ENCODE data around the gene PTGER2. TPM values are rescaled to one million over a fixed set of nuclear protein-coding genes. Genes with fewer than 3 reads are reported as not detected.

Gene PTGER2
- total RNA-seq, 4 donors from 2014 or later: 0.15 to 3.6 (median 2.0) TPM

DNA sequence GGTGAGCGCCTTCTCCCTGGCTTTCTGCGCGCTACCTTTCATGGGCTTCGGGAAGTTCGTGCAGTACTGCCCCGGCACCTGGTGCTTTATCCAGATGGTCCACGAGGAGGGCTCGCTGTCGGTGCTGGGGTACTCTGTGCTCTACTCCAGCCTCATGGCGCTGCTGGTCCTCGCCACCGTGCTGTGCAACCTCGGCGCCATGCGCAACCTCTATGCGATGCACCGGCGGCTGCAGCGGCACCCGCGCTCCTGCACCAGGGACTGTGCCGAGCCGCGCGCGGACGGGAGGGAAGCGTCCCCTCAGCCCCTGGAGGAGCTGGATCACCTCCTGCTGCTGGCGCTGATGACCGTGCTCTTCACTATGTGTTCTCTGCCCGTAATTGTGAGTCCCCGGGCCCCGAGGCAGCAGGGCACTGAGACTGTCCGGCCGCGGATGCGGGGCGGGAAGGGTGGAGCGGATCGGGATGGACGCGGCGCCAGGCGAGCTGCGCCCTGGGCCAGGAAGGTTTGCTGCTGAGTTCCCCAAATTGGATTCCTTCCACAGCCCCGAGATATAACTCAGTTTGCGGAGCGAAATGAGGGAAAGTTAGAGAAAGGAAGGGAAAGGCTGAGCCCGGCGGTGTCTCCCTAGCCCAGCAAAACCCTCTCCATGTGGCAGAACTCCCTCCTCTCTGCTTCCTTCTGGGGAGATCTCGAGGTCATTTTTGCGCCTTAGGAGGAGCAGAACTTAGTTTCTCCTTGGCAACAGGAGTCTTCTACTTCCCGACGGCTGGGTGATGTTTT lies 45.6 kb upstream of the PTGER2 start:
- TF ChIP-seq POLR2A (IDR thresholded peaks at IDR 0.05): no peak
- TF ChIP-seq, protein P1, sequence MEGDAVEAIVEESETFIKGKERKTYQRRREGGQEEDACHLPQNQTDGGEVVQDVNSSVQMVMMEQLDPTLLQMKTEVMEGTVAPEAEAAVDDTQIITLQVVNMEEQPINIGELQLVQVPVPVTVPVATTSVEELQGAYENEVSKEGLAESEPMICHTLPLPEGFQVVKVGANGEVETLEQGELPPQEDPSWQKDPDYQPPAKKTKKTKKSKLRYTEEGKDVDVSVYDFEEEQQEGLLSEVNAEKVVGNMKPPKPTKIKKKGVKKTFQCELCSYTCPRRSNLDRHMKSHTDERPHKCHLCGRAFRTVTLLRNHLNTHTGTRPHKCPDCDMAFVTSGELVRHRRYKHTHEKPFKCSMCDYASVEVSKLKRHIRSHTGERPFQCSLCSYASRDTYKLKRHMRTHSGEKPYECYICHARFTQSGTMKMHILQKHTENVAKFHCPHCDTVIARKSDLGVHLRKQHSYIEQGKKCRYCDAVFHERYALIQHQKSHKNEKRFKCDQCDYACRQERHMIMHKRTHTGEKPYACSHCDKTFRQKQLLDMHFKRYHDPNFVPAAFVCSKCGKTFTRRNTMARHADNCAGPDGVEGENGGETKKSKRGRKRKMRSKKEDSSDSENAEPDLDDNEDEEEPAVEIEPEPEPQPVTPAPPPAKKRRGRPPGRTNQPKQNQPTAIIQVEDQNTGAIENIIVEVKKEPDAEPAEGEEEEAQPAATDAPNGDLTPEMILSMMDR (IDR thresholded peaks at IDR 0.05): no peak
- H3K4me3 ChIP-seq (ENCODE audit: low read depth, poor library complexity, severe bottlenecking): peak overlapping the region; percentile 13
- 1% methylated on average over 24 to 42 of the region's 54 CpGs for WGBS, 2 donors
- intact Hi-C loops (cut with DNase I; ENCODE audit: low total_unique reads): no loop called here
- DNase-seq (ENCODE audit: low spot score in 2 of 2): no peak

DNA sequence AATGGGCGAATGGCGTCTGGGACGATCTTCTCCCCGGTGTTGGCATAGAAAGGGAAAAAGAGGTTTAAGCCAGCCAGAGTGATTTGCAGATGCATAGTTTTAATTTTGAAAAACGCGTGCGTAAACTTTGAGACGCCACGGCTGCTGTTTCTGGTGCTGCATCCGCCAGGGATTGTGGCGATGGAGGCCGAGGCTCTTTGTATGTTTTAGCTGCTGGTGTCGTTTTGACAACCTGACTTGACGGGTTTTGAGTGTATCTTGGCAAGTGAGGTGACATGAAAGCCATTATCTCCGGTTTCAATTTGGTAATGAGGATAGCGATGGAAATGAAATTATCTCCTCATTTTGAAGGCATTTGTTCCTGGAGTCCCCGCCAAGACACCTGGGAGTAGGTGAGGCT lies 45.0 kb upstream of the PTGER2 start:
- TF ChIP-seq POLR2A (IDR thresholded peaks at IDR 0.05): no peak
- TF ChIP-seq, protein P1 (IDR thresholded peaks at IDR 0.05): no peak
- 30 to 56% methylated on average over 17 of the region's 17 CpGs for WGBS, 2 donors
- intact Hi-C loops (cut with DNase I; ENCODE audit: low total_unique reads): no loop called here
- H3K4me3 ChIP-seq (ENCODE audit: low read depth, poor library complexity, severe bottlenecking): no peak overlapping the region
- DNase-seq (ENCODE audit: low spot score in 2 of 2): no peak

DNA sequence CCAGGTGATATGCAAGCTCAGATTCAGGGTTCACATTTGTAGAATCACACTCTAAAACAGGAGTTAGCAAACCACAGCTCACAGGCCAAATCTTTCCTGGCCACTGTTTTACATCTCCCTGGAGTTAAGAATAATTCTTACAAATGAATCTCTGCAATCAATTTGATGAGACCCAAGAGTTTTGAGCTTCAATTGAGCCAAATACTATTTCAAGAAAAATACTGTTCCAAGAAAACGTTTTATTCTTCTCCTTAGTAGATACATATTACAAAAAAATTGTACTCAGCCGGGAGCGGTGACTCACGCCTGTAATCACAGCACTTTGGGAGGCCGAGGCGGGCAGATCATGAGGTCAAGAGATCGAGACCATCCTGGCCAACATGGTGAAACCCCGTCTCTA lies 44.1 kb upstream of the PTGER2 start:
- DNase-seq (ENCODE audit: low spot score in 2 of 2): no peak
- no peak overlapping the region for H3K4me3 ChIP-seq (ENCODE audit: low read depth, poor library complexity, severe bottlenecking)
- intact Hi-C loops (cut with DNase I; ENCODE audit: low total_unique reads): no loop called here

DNA sequence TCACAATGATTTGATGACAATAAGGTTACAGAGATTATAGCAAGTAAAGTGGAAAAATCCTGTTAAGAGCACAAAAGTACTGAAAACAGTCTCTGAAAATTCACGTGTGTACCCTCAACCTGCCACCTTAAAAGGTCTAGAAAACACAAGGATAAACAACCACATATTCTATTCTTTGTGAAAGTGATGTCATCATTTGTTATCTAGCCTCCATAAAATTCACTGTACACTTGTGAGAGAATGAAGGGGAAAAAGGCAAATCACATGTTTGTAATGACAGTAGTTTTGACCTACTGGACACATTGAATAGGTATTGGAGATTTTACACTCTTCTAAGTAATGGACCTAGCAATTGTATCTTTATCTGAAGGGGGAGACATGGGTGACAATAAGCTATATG lies 42.6 kb upstream of the PTGER2 start:
- TF ChIP-seq, protein P1 (IDR thresholded peaks at IDR 0.05): no peak
- TF ChIP-seq POLR2A (IDR thresholded peaks at IDR 0.05): no peak
- intact Hi-C loops (cut with DNase I; ENCODE audit: low total_unique reads): no loop called here
- H3K4me3 ChIP-seq (ENCODE audit: low read depth, poor library complexity, severe bottlenecking): no peak overlapping the region
- no peak for DNase-seq (ENCODE audit: low spot score in 2 of 2)
- 89 to 92% methylated on average over 1 of the region's 1 CpG for WGBS, 2 donors

More for the DNA sequence above, 44.1 kb upstream of the PTGER2 start:
- no peak for TF ChIP-seq POLR2A (IDR thresholded peaks at IDR 0.05)
- TF ChIP-seq, protein P1 (IDR thresholded peaks at IDR 0.05): no peak
- 59 to 64% methylated on average over 8 of the region's 8 CpGs for WGBS, 2 donors

DNA sequence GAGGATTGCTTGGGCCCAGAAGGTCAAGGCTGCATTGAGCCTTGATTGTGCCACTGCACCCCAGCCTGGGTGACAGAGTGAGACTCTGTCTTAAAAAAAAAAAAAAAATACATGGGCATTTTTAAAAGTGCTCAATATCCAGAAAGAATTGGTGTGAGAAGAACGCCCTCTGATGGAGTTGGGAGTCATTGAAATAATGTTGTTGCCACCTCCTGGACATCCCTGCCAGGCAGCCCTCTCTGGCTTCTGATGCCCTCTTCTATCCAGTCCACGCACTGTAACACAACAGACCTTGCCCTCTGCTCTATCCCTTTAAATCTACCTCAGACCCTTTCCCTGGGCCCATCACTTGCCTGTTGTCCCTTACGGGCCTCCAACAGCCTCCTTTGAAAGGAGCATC lies 41.7 kb upstream of the PTGER2 start:
- TF ChIP-seq, protein P1 (IDR thresholded peaks at IDR 0.05): no peak

DNA sequence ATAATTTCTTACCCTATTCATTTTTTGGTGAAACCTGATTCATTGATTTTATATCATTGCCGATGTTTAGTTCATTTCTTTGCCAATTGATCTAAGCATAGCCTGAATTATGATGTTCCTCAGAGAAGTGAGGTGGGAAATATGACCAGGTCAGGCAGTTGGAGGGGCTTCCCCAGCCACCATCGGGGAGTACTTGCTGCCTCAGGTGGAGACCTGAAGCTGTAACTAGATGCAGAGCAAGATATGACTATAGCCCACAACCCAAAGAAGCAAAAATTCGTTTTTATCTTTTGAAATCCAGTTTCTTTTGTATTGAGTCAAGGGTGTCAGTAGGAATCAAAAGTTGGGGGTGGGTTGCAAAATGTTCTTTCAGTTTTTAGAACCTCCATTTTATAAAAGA lies 38.7 kb upstream of the PTGER2 start:
- TF ChIP-seq POLR2A (IDR thresholded peaks at IDR 0.05): no peak
- TF ChIP-seq, protein P1 (IDR thresholded peaks at IDR 0.05): no peak
- no peak for DNase-seq (ENCODE audit: low spot score in 2 of 2)
- H3K4me3 ChIP-seq (ENCODE audit: low read depth, poor library complexity, severe bottlenecking): no peak overlapping the region
- intact Hi-C loops (cut with DNase I; ENCODE audit: low total_unique reads): no loop called here
- WGBS, 2 donors: 39 to 68% methylated on average over 3 of the region's 3 CpGs

More for the DNA sequence above, 41.7 kb upstream of the PTGER2 start:
- intact Hi-C loops (cut with DNase I; ENCODE audit: low total_unique reads): no loop called here
- WGBS, 2 donors: 69 to 84% methylated on average over 3 of the region's 3 CpGs
- no peak overlapping the region for H3K4me3 ChIP-seq (ENCODE audit: low read depth, poor library complexity, severe bottlenecking)
- no peak for DNase-seq (ENCODE audit: low spot score in 2 of 2)

Measured in lower leg skin (tissue), 4 donors.